EH (cell line): ENCODE data around the gene TMC2.

ENCODE experiments used
- DNase-seq: peaks from one replicate; pipeline ENCODE4 v3.0.0-alpha.2; 2015; ENCODE audit warnings: low read depth

TMC2 gene

DNA sequence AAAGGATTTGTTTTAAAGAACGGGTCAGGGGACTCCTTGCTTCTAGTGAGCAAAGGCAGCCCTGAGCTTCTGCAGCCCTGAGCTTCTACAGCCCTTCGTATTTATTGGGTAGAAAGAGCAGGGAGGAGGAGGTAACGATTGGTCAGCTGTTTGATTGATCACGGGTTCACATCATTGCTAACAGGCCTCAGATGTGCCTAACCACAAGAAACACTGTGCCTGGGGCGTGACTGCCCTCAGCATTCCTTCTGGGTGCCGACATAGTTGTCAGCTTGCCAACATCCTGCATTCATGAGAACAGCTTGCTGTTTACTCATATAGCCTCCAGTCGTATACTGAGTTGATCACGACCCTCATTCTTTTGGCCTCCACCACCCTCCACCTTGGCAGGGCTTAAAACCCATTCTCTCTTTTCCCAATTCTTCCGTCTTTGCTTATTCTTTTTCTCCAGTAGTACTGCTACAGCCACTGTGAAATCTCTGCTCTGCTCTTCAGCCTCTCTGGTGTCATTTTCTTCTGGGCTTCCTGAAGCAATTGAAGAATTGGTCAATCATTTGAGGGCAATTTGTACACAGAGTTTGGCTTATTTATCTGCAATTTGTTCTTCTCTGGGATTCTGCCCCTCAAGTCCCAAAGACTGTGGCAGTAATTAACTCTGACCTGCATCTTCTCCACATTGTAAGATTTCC, 90.6 kb downstream of the TMC2 start:
- peak; percentile 80 for DNase-seq

DNA sequence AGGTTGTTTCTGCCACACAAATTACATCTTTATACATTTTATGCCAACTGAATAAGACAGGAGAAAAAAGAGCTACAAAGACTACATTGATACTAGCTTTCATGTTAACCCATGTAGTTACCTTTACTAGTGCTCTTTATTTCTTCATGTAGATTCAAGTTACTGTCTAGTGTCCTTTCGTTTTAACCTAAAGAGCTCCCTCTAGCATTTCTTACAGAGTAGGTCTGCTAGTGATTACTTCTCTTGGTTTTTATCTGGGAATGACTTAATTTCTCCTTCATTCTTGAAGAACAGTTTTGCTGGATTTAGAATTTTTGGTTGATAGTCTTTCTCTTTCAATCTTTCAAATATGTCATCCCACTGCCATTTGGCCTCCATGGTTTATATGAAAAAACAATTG, 94.9 kb downstream of the TMC2 start:
- peak; percentile 10 for DNase-seq

DNA sequence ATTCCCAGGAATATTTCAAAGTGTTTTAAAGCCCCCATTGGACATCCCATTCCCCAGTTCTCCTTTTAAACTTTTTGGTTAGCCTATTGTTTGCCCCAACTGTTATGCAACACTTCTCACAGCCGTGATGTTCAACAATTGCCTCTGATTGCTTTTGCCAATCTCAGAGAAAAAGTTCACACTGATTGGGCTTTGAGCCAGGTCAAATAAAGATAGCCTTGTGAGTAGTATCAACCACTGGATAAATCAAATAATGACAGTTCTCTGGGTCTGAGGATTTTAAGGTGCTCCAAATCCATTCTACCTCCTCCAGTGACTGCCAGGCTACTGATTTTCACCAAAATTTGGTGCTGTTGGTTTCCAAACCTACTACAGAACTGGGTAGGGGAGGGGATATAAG, 97.0 kb downstream of the TMC2 start:
- no peak for DNase-seq

DNA sequence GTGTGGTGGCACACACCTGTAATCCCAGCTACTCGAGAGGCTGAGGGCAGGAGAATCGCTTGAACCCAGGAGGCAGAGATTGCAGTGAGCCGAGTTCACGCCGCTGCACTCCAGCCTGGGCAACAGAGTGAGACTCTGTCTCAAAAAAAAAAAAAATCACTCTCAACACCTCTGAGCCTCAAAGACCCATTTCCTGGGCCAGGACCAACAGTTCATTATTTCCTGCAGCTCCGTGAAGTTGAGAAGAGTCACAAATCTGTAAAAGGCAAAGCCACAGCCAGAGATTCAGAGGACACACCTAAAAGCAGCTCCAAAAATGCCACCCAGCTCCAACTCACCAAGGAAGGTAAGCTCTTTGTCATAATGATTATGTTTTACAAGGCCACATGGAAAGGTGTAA, 100.9 kb downstream of the TMC2 start:
- no peak for DNase-seq

DNA sequence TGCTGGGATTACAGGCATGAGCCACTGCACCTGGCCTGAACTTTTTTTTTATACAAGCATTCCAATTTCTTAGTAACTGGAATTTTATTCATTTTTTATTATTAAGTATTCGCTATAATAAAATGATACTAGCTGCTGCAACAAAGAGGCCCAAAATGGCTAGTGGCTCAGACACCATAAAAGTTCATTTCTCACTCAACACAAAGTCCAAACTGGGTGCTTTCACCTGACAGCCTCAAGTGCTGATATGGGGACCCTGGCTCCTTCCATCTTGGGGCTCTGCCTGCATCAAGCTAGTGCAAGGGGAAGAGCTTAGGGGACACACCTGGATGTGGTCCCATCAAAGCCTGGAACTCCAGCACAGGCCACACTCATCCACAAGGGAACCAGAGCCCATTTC, 103.9 kb downstream of the TMC2 start:
- no peak for DNase-seq

DNA sequence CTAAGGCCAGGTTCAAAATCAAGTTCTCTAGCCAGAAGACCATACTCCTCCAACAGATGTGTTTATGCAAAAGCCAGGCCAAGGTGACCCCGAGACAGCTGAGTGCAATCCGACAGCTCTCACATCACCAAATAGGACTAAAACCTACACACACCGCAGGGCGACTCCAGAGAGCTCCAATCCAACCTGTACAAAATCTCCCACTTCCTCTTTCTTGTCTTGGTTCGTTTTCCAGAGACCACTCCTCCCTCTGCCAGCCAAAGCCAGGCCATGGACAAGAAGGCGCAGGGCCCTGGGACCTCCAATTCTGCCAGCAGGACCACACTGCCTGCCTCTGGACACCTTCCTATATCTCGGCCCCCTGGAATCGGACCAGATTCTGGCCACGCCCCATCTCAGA, 104.5 kb downstream of the TMC2 start:
- DNase-seq, result no peak

DNA sequence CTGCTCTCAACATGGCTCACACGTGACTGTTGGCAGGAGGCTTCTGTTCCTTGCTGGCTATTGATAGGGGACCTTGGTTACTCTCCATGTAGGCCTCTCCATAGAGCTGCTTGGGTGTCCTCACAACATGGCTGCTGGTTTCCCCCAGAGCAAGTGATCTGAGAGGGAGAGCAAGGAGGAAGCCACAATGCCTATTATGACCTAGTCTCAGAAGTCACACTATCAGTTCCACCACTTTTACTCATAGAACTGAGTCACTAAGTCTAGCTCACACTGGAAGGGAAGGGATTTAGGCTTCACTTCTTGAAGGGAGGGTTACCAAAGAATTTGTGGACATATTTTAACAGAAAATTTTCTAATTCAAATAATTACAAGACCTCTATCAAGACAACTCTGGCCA, 107.3 kb downstream of the TMC2 start:
- no peak for DNase-seq

DNA sequence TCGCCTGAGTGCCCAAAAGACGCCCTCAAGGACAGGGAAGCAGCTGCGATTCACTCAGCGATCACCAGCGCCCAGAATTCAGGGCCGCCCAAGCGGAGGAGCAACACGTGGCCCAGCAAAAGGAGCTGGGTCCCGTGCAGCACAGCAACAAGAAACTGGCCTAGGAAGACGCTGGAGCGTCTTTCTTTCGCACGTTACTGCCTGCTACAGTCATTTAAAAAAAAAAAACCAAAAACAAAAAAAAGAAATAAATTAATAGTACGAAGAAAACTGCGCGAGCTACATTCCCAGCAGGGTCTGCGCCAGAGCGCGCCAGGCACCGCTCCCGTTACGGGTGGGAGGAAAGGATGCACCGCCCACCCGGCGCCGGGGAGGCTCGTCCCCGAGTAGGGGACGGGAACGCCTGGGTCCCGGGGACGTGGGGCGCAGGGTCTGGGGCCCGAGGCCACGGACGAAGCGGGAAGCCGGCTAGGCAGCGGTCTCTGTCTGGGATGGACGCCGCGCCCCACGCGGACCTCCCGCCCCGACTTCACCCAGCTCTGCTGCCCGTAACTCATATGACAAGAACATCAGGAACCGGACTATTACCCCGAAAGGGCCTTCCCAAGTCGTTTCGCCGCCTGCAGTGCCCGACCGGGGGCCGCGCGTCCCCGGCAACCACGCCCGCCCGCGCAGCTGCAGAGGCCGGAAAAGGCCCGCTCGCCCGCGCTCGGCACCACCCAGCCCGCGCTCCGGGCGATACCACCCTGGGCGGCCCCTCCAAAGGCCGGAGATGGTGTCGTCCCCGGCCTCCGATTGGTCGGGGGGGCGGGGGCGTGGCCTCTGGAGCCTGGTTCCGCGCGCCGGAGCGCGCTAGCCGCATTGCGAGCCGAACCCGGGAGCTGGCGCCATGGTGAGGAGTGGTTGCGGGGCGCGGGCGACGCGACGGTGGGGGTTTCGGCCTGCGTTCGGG, 115.7 kb downstream of the TMC2 start, which contains the start of gene NOP56:
NOP56 (plus strand) TSS at position 861 of the 952 bp plus-strand sequence; CDS start at position 890, 29 bp downstream.
- peak; percentile 87 for DNase-seq

DNA sequence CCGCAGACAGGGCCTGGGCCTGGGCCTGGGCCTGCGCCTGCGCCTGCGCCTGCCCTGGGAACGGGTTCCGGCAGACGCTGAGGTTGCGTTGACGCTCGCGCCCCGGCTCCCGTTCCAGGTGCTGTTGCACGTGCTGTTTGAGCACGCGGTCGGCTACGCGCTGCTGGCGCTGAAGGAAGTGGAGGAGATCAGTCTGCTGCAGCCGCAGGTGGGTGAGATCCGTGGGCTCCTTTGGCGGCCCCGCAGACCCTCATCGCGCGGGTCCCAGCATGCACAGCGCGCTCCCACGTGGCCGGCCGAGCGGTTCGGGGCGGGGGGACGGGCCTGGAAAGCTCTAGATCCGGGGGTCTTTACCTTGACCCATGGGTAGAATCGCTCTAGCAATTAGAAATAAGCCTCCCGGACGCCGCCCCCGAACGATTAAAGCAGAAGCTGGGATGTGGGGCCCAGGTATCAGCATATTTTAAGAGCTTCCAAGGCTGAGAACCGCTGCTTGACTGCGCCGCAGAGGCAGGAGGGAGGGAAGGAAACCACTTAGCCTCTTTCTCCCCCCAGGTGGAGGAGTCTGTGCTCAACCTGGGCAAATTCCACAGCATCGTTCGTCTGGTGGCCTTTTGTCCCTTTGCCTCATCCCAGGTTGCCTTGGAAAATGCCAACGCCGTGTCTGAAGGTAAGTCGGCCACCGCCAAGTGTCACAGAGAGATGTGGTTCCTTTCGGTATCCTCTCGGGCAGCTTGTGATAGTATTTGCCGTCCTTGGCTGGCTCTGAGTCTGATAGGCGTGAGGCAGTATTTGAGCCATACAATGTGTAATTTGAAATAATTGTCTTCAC, 116.6 kb downstream of the TMC2 start:
- peak; percentile 16 for DNase-seq

DNA sequence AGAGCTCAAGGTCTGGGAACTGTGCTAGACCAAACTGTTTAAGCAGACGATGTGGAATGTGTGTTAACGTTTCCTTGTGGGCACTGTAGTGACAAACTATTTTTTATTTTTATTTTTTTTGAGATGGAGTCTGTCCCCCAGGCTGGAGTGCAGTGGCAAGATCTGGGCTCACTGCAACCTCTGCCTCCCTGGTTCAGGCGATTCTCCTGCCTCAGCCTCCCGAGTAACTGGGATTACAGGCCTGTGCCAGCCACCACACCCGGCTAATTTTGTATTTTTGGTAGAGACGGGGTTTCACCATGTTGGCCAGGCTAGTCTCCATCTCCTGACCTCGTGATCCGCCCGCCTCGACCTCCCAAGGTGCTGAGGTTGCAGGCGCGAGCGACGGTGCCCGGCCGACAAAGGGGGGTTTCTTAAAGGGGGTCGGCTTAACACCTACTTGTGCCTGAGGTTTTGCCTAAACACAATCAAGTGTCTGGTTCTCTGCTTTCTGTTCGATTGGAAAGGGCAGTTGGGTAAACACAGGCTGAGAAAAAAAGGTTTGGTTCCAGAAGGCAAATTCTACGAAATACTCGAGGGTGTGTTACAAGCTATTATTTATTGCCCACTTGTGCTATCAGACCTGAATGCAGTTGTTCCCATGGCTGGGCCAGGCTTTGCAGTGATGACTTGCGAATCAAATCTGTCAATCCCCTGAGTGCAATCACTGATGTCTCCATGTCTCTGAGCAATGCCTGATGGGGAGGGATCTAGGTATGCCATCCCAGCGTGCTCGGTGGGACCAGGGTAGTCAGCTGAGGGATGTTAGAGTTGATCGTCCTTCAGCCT, 117.4 kb downstream of the TMC2 start:
- no peak for DNase-seq

DNA sequence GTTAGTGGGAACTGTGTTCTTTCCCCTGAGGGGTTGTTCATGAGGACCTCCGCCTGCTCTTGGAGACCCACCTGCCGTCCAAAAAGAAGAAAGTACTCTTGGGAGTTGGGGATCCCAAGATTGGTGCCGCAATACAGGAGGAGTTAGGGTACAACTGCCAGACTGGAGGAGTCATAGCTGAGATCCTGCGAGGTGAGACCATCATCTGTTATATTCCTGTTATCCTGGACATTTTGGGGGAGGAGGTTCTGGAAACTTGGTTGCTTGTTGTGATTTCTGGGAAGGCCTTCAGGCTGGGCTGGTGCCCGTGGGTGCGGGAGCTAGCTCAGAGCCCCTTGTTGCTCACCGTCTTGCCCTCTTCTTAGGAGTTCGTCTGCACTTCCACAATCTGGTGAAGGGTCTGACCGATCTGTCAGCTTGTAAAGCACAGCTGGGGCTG, 118.0 kb downstream of the TMC2 start:
- DNase-seq, result no peak

DNA sequence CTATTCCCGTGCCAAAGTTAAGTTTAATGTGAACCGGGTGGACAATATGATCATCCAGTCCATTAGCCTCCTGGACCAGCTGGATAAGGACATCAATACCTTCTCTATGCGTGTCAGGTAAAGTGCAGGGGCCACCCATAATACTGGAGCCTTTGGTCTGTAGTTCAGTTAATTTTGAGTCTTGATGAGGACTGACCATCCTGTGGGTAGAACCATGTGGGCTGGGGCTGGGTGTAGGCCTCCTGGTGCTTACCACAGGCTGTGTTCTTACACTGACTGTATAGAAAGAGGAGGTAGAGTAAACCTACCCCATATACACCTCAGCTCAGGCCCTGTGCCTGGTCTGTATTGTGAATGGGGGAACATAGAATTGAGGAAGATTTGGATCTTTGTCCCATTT, 118.5 kb downstream of the TMC2 start:
- DNase-seq, result no peak

DNA sequence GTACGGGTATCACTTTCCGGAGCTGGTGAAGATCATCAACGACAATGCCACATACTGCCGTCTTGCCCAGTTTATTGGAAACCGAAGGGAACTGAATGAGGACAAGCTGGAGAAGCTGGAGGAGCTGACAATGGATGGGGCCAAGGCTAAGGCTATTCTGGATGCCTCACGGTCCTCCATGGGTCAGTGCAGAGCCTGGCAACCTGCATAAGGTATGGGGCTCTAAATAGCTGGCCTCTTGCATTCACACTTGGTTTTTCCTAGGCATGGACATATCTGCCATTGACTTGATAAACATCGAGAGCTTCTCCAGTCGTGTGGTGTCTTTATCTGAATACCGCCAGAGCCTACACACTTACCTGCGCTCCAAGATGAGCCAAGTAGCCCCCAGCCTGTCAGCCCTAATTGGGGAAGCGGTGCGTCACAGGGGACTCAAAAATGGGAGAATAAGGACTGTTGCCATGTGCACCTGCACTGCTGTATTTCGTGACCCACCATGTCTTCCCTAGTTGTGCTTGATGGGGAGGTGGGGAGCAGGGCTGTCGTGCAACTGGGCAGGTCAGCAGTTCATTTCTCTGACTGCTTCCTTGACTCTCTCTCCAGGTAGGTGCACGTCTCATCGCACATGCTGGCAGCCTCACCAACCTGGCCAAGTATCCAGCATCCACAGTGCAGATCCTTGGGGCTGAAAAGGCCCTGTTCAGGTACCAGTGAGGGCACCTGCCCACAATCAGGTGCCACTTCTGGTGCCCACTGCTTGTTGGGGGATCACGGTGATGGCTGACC, 119.2 kb downstream of the TMC2 start:
- DNase-seq, result no peak

DNA sequence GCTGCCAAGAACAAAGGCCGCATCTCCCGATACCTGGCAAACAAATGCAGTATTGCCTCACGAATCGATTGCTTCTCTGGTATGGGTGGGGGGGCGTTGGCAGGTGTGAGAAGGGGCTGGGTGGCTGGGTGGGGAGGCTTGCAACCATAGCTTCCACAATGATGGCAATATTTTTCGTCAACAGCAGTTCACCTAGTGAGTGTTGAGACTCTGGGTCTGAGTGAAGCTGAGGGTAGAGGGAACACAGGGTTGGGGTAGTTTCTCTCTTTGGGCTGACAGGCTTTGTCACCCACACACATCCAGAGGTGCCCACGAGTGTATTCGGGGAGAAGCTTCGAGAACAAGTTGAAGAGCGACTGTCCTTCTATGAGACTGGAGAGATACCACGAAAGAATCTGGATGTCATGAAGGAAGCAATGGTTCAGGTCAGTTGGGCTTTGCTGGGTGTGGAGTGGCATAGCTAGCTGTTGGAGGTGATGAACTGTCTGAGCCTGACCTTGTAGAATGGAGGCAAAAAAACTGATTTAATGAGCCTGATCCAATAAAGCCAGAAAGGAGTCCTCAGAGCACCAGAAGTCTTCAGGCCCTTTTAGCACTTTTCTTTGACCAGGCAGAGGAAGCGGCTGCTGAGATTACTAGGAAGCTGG, 120.2 kb downstream of the TMC2 start:
- no peak for DNase-seq

DNA sequence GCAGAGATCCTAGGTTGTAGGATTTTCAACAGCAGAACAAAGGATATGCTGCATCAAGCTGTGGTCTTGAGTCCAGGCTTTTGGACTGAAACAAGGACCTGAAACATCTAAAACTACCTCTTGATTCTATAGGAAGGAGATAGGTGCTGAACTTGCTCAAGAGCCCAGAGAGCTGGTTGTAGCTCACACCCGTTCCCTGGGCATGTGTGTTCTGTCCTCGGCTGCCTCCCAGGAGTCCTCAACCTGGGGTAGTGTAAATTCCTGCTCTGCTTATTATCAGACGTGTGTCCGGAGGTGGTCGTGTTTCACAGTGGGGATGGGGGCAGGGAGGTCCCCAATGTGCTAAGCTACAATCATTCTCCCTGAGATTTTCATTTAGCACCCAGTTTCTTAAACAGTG, 120.9 kb downstream of the TMC2 start:
- no peak for DNase-seq

DNA sequence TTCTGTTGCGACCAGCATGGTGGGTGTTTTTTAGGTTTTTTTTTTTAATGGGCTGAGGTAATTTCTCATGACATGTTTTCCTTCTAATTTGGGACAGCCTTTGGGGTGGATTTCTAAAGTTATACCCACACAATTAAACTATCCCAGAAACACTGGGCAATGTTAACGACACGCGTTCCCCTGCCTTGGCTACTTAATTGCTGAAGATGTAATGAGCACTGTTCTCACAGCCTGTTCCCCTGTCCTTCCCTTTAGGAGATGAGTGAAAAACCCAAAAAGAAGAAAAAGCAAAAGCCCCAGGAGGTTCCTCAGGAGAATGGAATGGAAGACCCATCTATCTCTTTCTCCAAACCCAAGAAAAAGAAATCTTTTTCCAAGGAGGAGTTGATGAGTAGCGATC, 121.3 kb downstream of the TMC2 start:
- no peak for DNase-seq

DNA sequence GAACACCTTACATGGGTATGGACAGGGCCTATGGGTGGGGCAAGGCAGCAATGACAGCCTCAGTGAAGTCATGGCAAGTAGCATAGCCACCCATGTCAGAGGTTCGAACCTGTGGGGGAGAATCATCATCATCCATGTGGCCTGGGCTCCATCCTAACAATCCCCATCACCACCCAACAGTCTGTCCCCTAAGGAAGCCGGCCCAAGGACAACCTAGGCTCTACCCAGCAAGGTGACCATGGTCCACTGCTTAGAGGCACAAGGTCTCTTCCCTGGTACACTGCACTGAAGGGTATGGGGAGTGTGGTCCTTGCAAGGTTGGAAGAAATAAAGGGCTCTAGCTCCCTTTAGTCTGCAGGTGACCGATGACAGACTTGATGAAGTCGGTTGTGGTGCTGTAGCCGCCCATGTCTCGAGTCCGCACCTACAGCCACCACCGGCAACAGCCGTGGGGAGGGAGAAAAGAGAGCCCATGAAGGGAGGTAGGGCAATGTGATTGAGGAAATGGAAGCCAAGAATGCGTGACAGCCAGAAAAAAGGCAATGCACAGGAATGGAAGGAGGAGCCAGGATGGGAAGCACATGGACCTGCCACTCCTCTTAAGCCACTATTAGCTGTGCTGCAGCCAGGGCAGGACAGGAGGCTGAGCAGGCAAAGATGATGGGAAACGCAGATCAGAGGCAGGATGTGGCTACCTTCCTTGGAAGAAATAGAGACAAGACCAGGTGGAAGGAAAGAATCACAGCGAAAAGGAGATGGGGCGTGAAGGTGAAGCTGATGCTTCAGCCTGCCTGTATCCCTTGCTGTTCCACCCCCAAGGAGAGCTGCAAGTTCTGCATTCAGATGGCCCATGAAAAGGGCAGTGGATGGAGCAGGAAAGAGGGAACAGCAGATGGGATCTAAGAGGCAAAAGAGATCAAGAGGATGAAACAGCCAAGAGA, 122.3 kb downstream of the TMC2 start:
- no peak for DNase-seq

DNA sequence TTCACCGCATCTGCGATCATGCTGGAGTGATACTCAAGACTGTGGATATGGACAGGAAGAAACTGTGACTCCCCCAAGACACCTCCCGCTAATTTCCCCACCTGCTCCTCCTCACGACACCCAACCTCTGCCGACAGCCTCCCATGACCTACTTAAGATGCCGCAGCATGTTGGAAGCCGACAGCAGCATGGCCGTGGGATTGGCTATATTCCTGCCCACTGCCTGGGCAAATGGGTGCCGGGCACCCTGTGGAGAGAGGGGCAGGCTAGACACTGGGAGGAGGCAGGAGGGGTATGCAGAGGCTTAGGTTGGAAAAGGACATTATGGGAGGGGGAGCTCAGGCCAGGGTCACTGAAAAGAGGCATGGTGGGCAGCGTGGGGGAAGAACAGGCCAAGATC, 123.2 kb downstream of the TMC2 start:
- DNase-seq, result no peak

DNA sequence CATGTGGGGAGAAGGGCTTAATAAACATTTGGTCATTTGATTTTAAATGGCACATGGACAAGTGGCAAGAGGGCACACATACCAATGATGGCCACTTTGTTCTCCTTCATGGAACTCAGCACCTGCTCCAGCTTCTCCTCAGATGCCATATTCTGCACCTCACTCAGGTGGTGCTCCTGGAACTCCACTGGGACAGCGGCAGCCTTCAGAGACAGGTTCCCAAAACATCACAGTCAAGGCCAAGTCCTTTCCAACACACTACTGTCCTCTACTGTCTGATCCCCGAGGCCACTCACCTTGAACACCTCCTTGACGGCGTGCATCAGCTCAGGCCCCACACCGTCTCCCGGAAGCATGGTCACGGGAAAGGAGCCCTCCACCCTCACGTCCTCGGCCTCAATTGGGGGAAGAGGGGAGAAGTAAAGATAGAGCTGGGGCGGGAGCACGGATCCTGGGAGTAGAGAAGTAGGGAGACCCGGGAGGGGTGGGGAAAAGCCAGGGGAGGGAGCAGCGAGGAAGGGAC, 127.1 kb downstream of the TMC2 start:
- DNase-seq, result no peak
